ENCODE measurements around the gene EHMT1.

EHMT1 gene

DNA sequence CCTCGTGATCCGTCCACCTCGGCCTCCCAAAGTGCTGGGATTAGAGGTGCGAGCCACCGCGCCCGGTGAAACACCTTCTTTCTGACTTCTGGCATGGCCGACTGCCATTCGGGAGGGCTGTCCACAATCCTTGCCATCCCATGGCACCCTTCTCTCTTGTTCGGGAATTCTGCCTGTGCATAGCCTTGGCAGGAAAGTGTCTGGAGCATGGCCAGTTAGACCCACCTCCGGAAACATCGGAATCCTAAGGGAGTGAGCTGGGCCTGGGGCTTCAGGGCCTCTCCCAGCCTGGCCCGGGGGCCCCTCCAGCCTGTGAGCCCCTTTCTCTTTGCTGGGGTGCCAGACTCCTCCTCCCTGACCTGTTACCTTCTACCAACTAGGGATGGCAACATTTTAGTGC lies 14.9 kb upstream of the EHMT1 start:
- Histone ChIP-seq H3K27me3 (ENCODE audit: low read length) (no peaks in the 10 kb centered on the region), H3K4me3 (ENCODE audit: insufficient read depth, low read length, poor library complexity, severe bottlenecking) (no peak overlapping the region), H3K9me2 (replicated peaks; ENCODE audit: insufficient read depth, low read length) (no peaks in the 10 kb centered on the region), H3K36me3 (ENCODE audit: low read length) (no peaks in the 10 kb centered on the region), H3K79me2 (ENCODE audit: insufficient read depth, low read length) (no peaks in the 10 kb centered on the region), H2AFZ (ENCODE audit: low read depth, low read length, severe bottlenecking) (no peak overlapping the region), H3F3A (ENCODE audit: insufficient read depth) (no peaks in the 10 kb centered on the region), H3K27ac (ENCODE audit: low read depth, low read length) (no peak overlapping the region), H3K4me2 (ENCODE audit: low read depth, low read length, poor library complexity, severe bottlenecking) (no peak overlapping the region), H4K20me1 (ENCODE audit: low read depth, low read length) (no peaks in the 10 kb centered on the region), H3K9me3 (ENCODE audit: insufficient read depth, low read length) (no peaks in the 10 kb centered on the region), H3K9ac (ENCODE audit: low read length) (no peak overlapping the region)
- TF ChIP-seq, protein P1, sequence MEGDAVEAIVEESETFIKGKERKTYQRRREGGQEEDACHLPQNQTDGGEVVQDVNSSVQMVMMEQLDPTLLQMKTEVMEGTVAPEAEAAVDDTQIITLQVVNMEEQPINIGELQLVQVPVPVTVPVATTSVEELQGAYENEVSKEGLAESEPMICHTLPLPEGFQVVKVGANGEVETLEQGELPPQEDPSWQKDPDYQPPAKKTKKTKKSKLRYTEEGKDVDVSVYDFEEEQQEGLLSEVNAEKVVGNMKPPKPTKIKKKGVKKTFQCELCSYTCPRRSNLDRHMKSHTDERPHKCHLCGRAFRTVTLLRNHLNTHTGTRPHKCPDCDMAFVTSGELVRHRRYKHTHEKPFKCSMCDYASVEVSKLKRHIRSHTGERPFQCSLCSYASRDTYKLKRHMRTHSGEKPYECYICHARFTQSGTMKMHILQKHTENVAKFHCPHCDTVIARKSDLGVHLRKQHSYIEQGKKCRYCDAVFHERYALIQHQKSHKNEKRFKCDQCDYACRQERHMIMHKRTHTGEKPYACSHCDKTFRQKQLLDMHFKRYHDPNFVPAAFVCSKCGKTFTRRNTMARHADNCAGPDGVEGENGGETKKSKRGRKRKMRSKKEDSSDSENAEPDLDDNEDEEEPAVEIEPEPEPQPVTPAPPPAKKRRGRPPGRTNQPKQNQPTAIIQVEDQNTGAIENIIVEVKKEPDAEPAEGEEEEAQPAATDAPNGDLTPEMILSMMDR (IDR thresholded peaks at IDR 0.05; ENCODE audit: insufficient read depth, low read length, poor library complexity, severe bottlenecking): no peak
- TF ChIP-seq EZH2phosphoT487 (conservative IDR thresholded peaks at IDR 0.05; ENCODE audit: low read length): no peak

DNA sequence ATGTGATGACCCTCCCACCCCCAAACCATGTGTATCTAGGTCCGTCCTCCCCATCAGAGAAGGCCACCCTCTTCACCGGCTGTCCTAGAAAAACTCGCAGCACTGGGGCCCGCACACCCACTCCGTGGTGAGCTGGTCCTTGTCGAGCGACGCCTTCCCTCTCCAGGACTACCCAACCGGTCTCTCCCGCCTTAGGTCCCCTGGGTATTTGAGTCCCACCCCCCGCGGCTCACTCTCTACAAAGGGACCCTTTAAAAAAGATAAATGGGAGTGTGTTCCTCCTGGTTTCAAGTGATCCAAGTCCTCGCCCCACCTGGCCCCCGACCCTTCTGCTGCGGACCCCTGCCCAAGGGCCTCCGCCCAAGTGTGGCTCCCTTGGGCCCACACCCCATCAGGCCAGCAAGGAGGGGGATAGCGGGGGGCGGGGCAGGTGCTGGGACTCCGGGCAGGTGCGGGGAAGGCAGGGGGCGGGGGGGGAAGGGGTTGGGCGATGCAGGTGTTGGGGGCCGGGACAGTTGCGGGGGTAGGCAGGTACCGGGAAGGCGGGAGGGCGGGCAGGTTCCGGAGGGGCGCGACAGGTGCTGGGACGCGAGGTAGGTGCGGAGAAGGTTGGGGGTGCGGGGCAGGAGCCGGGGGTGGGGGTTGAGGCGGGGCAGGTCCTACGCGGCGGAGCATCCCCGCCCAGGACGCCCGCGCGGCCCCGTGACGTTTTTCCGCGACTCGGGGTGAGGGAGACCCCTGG lies 14.3 kb upstream of the EHMT1 start:
- Histone ChIP-seq H3K27ac (ENCODE audit: low read depth, low read length) (no peak overlapping the region), H3K79me2 (ENCODE audit: insufficient read depth, low read length) (no peaks in the 10 kb centered on the region), H3K4me3 (ENCODE audit: insufficient read depth, low read length, poor library complexity, severe bottlenecking) (peak overlapping the region; percentile 48), H3K36me3 (ENCODE audit: low read length) (no peaks in the 10 kb centered on the region), H4K20me1 (ENCODE audit: low read depth, low read length) (no peaks in the 10 kb centered on the region), H3K27me3 (ENCODE audit: low read length) (no peaks in the 10 kb centered on the region), H3K9ac (ENCODE audit: low read length) (no peak overlapping the region; the same call in 1 of the 2 replicates), H3K9me3 (ENCODE audit: insufficient read depth, low read length) (no peaks in the 10 kb centered on the region), H3K4me2 (ENCODE audit: low read depth, low read length, poor library complexity, severe bottlenecking) (peak overlapping the region; percentile 38), H3K9me2 (replicated peaks; ENCODE audit: insufficient read depth, low read length) (no peaks in the 10 kb centered on the region), H3F3A (ENCODE audit: insufficient read depth) (no peaks in the 10 kb centered on the region), H2AFZ (ENCODE audit: low read depth, low read length, severe bottlenecking) (no peak overlapping the region)
- no peak for TF ChIP-seq EZH2phosphoT487 (conservative IDR thresholded peaks at IDR 0.05; ENCODE audit: low read length)
- TF ChIP-seq, protein P1 (IDR thresholded peaks at IDR 0.05; ENCODE audit: insufficient read depth, low read length, poor library complexity, severe bottlenecking): no peak

DNA sequence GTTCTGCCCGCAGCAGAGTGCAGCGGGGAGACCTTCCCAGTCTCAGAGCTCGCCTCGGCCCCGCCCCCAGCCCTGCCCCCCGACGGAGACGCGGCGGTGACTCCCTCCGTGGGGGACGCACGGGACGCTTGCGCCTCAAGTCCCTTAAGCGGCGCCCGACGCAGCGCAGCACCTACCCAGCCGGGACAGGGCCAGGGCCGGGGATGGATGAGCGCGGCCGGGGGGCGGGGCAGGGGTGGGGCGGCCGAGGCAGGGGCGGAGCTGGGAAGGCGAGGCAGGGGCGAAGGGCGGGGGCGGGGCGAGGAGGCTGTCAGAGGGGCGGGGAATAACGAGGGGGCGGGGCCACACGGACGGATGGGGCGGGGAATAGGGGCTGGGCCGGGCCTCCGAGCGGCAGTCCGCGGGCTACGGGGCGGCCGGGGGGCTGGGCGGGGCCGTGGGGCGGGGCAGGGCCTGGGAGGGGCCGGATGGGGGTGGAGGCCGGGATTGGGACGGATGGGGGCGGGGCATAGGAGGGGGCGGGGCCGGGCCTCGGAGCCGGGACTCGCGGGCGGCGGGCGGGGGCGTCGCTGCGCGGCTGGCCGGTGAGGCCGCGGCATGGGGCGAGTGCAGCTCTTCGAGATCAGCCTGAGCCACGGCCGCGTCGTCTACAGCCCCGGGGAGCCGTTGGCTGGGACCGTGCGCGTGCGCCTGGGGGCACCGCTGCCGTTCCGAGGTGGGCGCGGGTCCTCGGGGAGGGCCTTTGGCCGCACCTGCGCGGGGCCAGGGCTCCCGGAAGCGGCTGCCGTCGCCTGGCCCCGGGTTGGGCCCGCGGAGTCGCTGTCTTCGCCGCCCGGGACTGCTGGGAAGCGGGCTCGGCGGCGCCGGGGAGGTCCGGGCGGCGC lies 13.4 kb upstream of the EHMT1 start, which contains the start of gene ARRDC1:
Gene ARRDC1 (plus strand): TSS at position 566 of the 884 bp plus-strand sequence. CDS start 32 bp downstream, at position 598.
- no peaks in the 10 kb centered on the region for H3K9me2 ChIP-seq (replicated peaks; ENCODE audit: insufficient read depth, low read length)
- H3K9me3 ChIP-seq (ENCODE audit: insufficient read depth, low read length): no peaks in the 10 kb centered on the region
- peak within 1 kb of the TSS; percentile 69 for H3K9ac ChIP-seq (ENCODE audit: low read length)
- no peak within 1 kb of the TSS for H3K27ac ChIP-seq (ENCODE audit: low read depth, low read length)
- H4K20me1 ChIP-seq (ENCODE audit: low read depth, low read length): no peaks in the 10 kb centered on the region
- TF ChIP-seq, protein P1 (IDR thresholded peaks at IDR 0.05; ENCODE audit: insufficient read depth, low read length, poor library complexity, severe bottlenecking): no peak
- no peak for TF ChIP-seq EZH2phosphoT487 (conservative IDR thresholded peaks at IDR 0.05; ENCODE audit: low read length)
- H3K79me2 ChIP-seq (ENCODE audit: insufficient read depth, low read length): no peaks in the 10 kb centered on the region
- H2AFZ ChIP-seq (ENCODE audit: low read depth, low read length, severe bottlenecking): peak within 1 kb of the TSS; percentile 51
- H3K4me3 ChIP-seq (ENCODE audit: insufficient read depth, low read length, poor library complexity, severe bottlenecking): peak within 1 kb of the TSS; percentile 61
- no peaks in the 10 kb centered on the region for H3K36me3 ChIP-seq (ENCODE audit: low read length)
- H3K27me3 ChIP-seq (ENCODE audit: low read length): no peaks in the 10 kb centered on the region
- no peaks in the 10 kb centered on the region for H3F3A ChIP-seq (ENCODE audit: insufficient read depth)
- H3K4me2 ChIP-seq (ENCODE audit: low read depth, low read length, poor library complexity, severe bottlenecking): peak within 1 kb of the TSS; percentile 44

Measured in SU-DHL-6 (cell line).